A172 (cell line): Measurements from ENCODE around the gene STOM. TPM values are rescaled to one million over a fixed set of nuclear protein-coding genes. Genes with fewer than 3 reads are reported as not detected.

Experiments used
- DNase-seq: peaks from one replicate; pipeline ENCODE4 v3.0.0-alpha.2; 2015; ENCODE audit warnings: low spot score
- total RNA-seq: library from RNA; depleted of rRNA; stranded (reverse); fragments of >200 nt; shearing (Covaris generic); gene quantifications from 2 replicates; pipeline ENCODE4 v1.2.3, GENCODE V29; 2014

STOM gene
- total RNA-seq, 1 experiment from 2014 or later, result 157 TPM

GRCh38 chr9:121371495-121372061 is 1.5 kb upstream of the STOM start:
- no peak for DNase-seq

- no peak for DNase-seq
These were observed 1.3 kb downstream of the STOM start for GRCh38 chr9:121368745-121369144.

- DNase-seq, result no peak
These were observed 1.9 kb downstream of the STOM start for GRCh38 chr9:121368138-121368522.

GRCh38 chr9:121367306-121368137 is 2.5 kb downstream of the STOM start:
- no peak for DNase-seq

GRCh38 chr9:121366611-121367192 is 3.3 kb downstream of the STOM start:
- DNase-seq, result no peak

- no peak for DNase-seq
These were observed 4.5 kb downstream of the STOM start for GRCh38 chr9:121365564-121365963.

- DNase-seq, result no peak
These were observed 5.2 kb downstream of the STOM start for GRCh38 chr9:121364886-121365285.

- DNase-seq, result no peak
These were observed 6.0 kb downstream of the STOM start for GRCh38 chr9:121364077-121364476.

GRCh38 chr9:121363622-121363961 is 6.5 kb downstream of the STOM start:
- no peak for DNase-seq

- peak; percentile 89 for DNase-seq
These were observed 7.0 kb downstream of the STOM start for GRCh38 chr9:121362813-121363621.

GRCh38 chr9:121360601-121361374 is 9.3 kb downstream of the STOM start:
- DNase-seq, result peak; percentile 87

GRCh38 chr9:121359351-121360294 is 10.4 kb downstream of the STOM start:
- DNase-seq, result peak; percentile 44

GRCh38 chr9:121358751-121359150 is 11.3 kb downstream of the STOM start:
- no peak for DNase-seq

GRCh38 chr9:121357011-121357410 is 13.0 kb downstream of the STOM start:
- DNase-seq, result no peak

- no peak for DNase-seq
These were observed 15.3 kb downstream of the STOM start for GRCh38 chr9:121354762-121355161.

- no peak for DNase-seq
These were observed 15.9 kb downstream of the STOM start for GRCh38 chr9:121354141-121354540.

- DNase-seq, result no peak
These were observed 16.6 kb downstream of the STOM start for GRCh38 chr9:121353241-121354061.

- DNase-seq, result peak; percentile 82
These were observed 19.0 kb downstream of the STOM start for GRCh38 chr9:121350993-121351561.

GRCh38 chr9:121350036-121350435 is 20.0 kb downstream of the STOM start:
- DNase-seq, result no peak
